GM12874 (cell line): ENCODE data around the gene NMT1.

Experiments
- CTCF ChIP-seq: IDR thresholded peaks from 2 replicates; pipeline ENCODE4 v1.5.1; 2011; ENCODE audit warnings: low read depth, mild to moderate bottlenecking, control low read depth, low read length, moderate library complexity; ENCODE audit not compliant: insufficient read depth

The NMT1 gene

GRCh38 chr17:45114117-45114932, 53.2 kb downstream of the NMT1 start:
- no peak for TF ChIP-seq CTCF

GRCh38 chr17:45115015-45115625, 54.0 kb downstream of the NMT1 start:
- TF ChIP-seq CTCF: no peak

GRCh38 chr17:45115871-45116270, 54.8 kb downstream of the NMT1 start:
- TF ChIP-seq CTCF: no peak

- TF ChIP-seq CTCF: no peak
Measured at GRCh38 chr17:45116434-45117016, 55.4 kb downstream of the NMT1 start.

GRCh38 chr17:45117334-45117733, 56.2 kb downstream of the NMT1 start:
- no peak for TF ChIP-seq CTCF

GRCh38 chr17:45117848-45118646, 56.9 kb downstream of the NMT1 start:
- TF ChIP-seq CTCF: no peak

- TF ChIP-seq CTCF: no peak
Measured at GRCh38 chr17:45118691-45119090, 57.6 kb downstream of the NMT1 start.
